Endodermal cell (in vitro differentiated cells): ENCODE results near the gene MPG. TPM values are rescaled to one million over a fixed set of nuclear protein-coding genes. Genes with fewer than 3 reads are reported as not detected.

ENCODE experiments used
- DNase-seq: peaks from one replicate; pipeline ENCODE4 v3.0.0-alpha.2; 2017
- H3K27ac ChIP-seq: 2 replicates; pipeline ENCODE4 v1.5.1; 2013; ENCODE audit warnings: mild to moderate bottlenecking, low read depth, low read length, moderate library complexity
- H3K27me3 ChIP-seq: 2 replicates; pipeline ENCODE4 v1.6.1; 2013; ENCODE audit warnings: mild to moderate bottlenecking, low read length, moderate library complexity; ENCODE audit not compliant: insufficient read depth, control insufficient read depth, poor library complexity, severe bottlenecking
- H3K36me3 ChIP-seq: 2 replicates; pipeline ENCODE4 v1.7.0; 2013; ENCODE audit warnings: mild to moderate bottlenecking, low read length, moderate library complexity; ENCODE audit not compliant: control insufficient read depth, insufficient read depth
- H3K4me1 ChIP-seq: one replicate; pipeline ENCODE4 v1.7.0; 2013; ENCODE audit warnings: low read length; ENCODE audit not compliant: control insufficient read depth, insufficient read depth
- H3K4me3 ChIP-seq: 2 replicates; pipeline ENCODE4 v1.5.1; 2013; ENCODE audit warnings: mild to moderate bottlenecking, low read length, moderate library complexity
- H3K9ac ChIP-seq: 2 replicates; pipeline ENCODE4 v1.6.1; 2013; ENCODE audit warnings: mild to moderate bottlenecking, low read length, moderate library complexity; ENCODE audit not compliant: poor library complexity, severe bottlenecking; ENCODE audit errors: extremely low read depth
- H3K9me3 ChIP-seq: 2 replicates; pipeline ENCODE4 v1.6.1; 2013; ENCODE audit warnings: mild to moderate bottlenecking, low read length, moderate library complexity; ENCODE audit not compliant: control insufficient read depth
- H3K27ac Mint-ChIP-seq: 2 replicates; pipeline ENCODE4 v1.8.0; 2020; ENCODE audit warnings: mixed read lengths
- H3K27me3 Mint-ChIP-seq: 2 replicates; pipeline ENCODE4 v1.8.0; 2021; ENCODE audit warnings: mild to moderate bottlenecking, mixed read lengths; ENCODE audit not compliant: insufficient read depth
- H3K36me3 Mint-ChIP-seq: 2 replicates; pipeline ENCODE4 v1.8.0; 2020; ENCODE audit warnings: low read depth, mixed read lengths
- H3K4me1 Mint-ChIP-seq: 2 replicates; pipeline ENCODE4 v1.8.0; 2020; ENCODE audit warnings: mixed read lengths
- H3K4me3 Mint-ChIP-seq: 2 replicates; pipeline ENCODE4 v1.8.0; 2020; ENCODE audit warnings: mild to moderate bottlenecking, moderate library complexity, mixed read lengths
- H3K9me3 Mint-ChIP-seq: 2 replicates; pipeline ENCODE4 v1.8.0; 2020; ENCODE audit warnings: mild to moderate bottlenecking, mixed read lengths
- CTCF ChIP-seq: fragments of 200-600 bp; sonication (generic); conservative IDR thresholded peaks from 2 replicates; pipeline ENCODE4 v1.5.0; 2021; ENCODE audit warnings: antibody characterized with exemption, mild to moderate bottlenecking
- WGBS, 2 experiments: methylation state at CpG; one replicate each; pipeline versions ENCODE4 v1.1.5 to v1.1.7; 2013; ENCODE audit warnings: missing lambda C conversion rate in 2 of 2, mixed read lengths in 1 of 2; ENCODE audit not compliant: insufficient coverage in 1 of 2, insufficient read length in 1 of 2; 5-methylcytosine and 5-hydroxymethylcytosine counted together
- total RNA-seq, 2 donors: library from RNA; stranded (reverse); fragmentation: NEBNext Ultra II Directional in 1 of 2; extraction: Animal tissue kit (Norgen Biotek cat#: 25700) in 1 of 2; gene quantifications; 2 replicates in 1 of 2; 3 replicates in 1 of 2; pipeline ENCODE4 v1.2.1, GENCODE V29; 2021

MPG gene
- total RNA-seq, 2 donors from 2014 or later, result 59.9 to 62.2 TPM

GRCh38 chr16:50769-51591 lies 27.0 kb upstream of the MPG start:
- Histone ChIP-seq H3K9me3 (no peaks in the 10 kb centered on the region), H3K36me3 (peaks cover 34% of the 10 kb centered on the region), H3K27me3 (no peaks in the 10 kb centered on the region), H3K4me1 (no peaks in the 10 kb centered on the region), H3K4me3 (no peak overlapping the region), H3K9ac (no peak overlapping the region), H3K27ac (no peak overlapping the region)
- no peak for DNase-seq
- TF ChIP-seq CTCF, result no peak
- Mint-ChIP-seq H3K36me3 (peaks cover 43% of the 10 kb centered on the region), H3K27ac (no peak overlapping the region), H3K27me3 (no peaks in the 10 kb centered on the region), H3K9me3 (peaks cover 2% of the 10 kb centered on the region), H3K4me3 (peak overlapping the region; percentile 97), H3K4me1 (peaks cover 13% of the 10 kb centered on the region)
- WGBS, 2 experiments, result 85 to 93% methylated on average over 8 to 15 of the region's 15 CpGs

- Mint-ChIP-seq H3K4me1 (peaks cover 13% of the 10 kb centered on the region), H3K9me3 (peaks cover 2% of the 10 kb centered on the region), H3K27me3 (no peaks in the 10 kb centered on the region), H3K4me3 (peak within 1 kb of the TSS; percentile 97), H3K27ac (peak within 1 kb of the TSS; percentile 99), H3K36me3 (peaks cover 46% of the 10 kb centered on the region)
- Histone ChIP-seq H3K27ac (peak within 1 kb of the TSS; percentile 78), H3K4me3 (peak within 1 kb of the TSS; percentile 81), H3K36me3 (peaks cover 43% of the 10 kb centered on the region), H3K4me1 (no peaks in the 10 kb centered on the region), H3K9ac (peak within 1 kb of the TSS; percentile 62), H3K27me3 (no peaks in the 10 kb centered on the region), H3K9me3 (no peaks in the 10 kb centered on the region)
- DNase-seq, result peak; percentile 100
- TF ChIP-seq CTCF, result no peak
- WGBS, 2 experiments, result 9 to 32% methylated on average over 34 to 87 of the region's 91 CpGs
These were observed 24.4 kb upstream of the MPG start, which contains the start of the genes POLR3K and SNRNP25 for GRCh38 chr16:53346-54236. TSS of gene POLR3K (minus strand) at chr16:53608. CDS start at chr16:53586, 22 bp downstream. TSS of gene SNRNP25 (plus strand) at chr16:53828. CDS start at chr16:54017, 189 bp downstream.

- Histone ChIP-seq H3K27me3 (no peaks in the 10 kb centered on the region), H3K36me3 (peaks cover 49% of the 10 kb centered on the region), H3K9ac (peak overlapping the region; percentile 62), H3K27ac (no peak overlapping the region), H3K9me3 (no peaks in the 10 kb centered on the region), H3K4me3 (peak overlapping the region; percentile 81), H3K4me1 (no peaks in the 10 kb centered on the region)
- Mint-ChIP-seq H3K36me3 (peaks cover 48% of the 10 kb centered on the region), H3K9me3 (peaks cover 2% of the 10 kb centered on the region), H3K27me3 (no peaks in the 10 kb centered on the region), H3K4me1 (peaks cover 13% of the 10 kb centered on the region), H3K4me3 (peak overlapping the region; percentile 97), H3K27ac (peak overlapping the region; percentile 88)
- 74 to 79% methylated on average over 10 to 12 of the region's 12 CpGs for WGBS, 2 experiments
- DNase-seq, result no peak
- TF ChIP-seq CTCF, result no peak
These were observed 23.8 kb upstream of the MPG start for GRCh38 chr16:54237-54581.
